IPS-15b (cell line): ENCODE data around the gene SHISA5.
"Not testable (repeated sequence)": the region's sequence is repeated elsewhere in the genome, so short reads cannot be mapped to it uniquely, and the experiment has no call there.

ENCODE experiments used
- H3K27me3 ChIP-seq: one replicate; pipeline ENCODE4 v1.6.1; 2013; ENCODE audit warnings: low read length; ENCODE audit not compliant: control insufficient read depth, insufficient read depth
- H3K36me3 ChIP-seq: one replicate; pipeline ENCODE4 v1.6.1; 2013; ENCODE audit warnings: low read length; ENCODE audit not compliant: control insufficient read depth, insufficient read depth
- H3K4me1 ChIP-seq: one replicate; pipeline ENCODE4 v1.6.1; 2013; ENCODE audit warnings: mild to moderate bottlenecking, low read length; ENCODE audit not compliant: control insufficient read depth, insufficient read depth
- H3K4me3 ChIP-seq: one replicate; pipeline ENCODE4 v1.5.1; 2013; ENCODE audit warnings: low read depth, low read length
- H3K9ac ChIP-seq: one replicate; pipeline ENCODE4 v1.6.1; 2013; ENCODE audit warnings: low read depth, mild to moderate bottlenecking, low read length
- H3K9me3 ChIP-seq: one replicate; pipeline ENCODE4 v1.6.1; 2013; ENCODE audit warnings: mild to moderate bottlenecking, low read length; ENCODE audit not compliant: control insufficient read depth, insufficient read depth

The SHISA5 gene

GRCh38 chr3:48536785-48537184 lies 32.8 kb upstream of the SHISA5 start:
- no peaks in the 10 kb centered on the region for H3K9me3 ChIP-seq
- H3K4me1 ChIP-seq, result no peaks in the 10 kb centered on the region
- H3K4me3 ChIP-seq, result no peak overlapping the region
- peaks cover 34% of the 10 kb centered on the region for H3K36me3 ChIP-seq
- no peaks in the 10 kb centered on the region for H3K27me3 ChIP-seq
- H3K9ac ChIP-seq, result no peak overlapping the region

GRCh38 chr3:48536116-48536515 lies 32.1 kb upstream of the SHISA5 start:
- Histone ChIP-seq H3K36me3 (peaks cover 34% of the 10 kb centered on the region), H3K9ac (no peak overlapping the region), H3K4me1 (no peaks in the 10 kb centered on the region), H3K27me3 (no peaks in the 10 kb centered on the region), H3K9me3 (no peaks in the 10 kb centered on the region), H3K4me3 (no peak overlapping the region)

GRCh38 chr3:48535578-48535977 lies 31.6 kb upstream of the SHISA5 start:
- Histone ChIP-seq H3K36me3 (peaks cover 37% of the 10 kb centered on the region), H3K4me1 (no peaks in the 10 kb centered on the region), H3K4me3 (no peak overlapping the region), H3K27me3 (no peaks in the 10 kb centered on the region), H3K9me3 (no peaks in the 10 kb centered on the region), H3K9ac (no peak overlapping the region)

- no peaks in the 10 kb centered on the region for H3K4me1 ChIP-seq
- no peaks in the 10 kb centered on the region for H3K9me3 ChIP-seq
- no peaks in the 10 kb centered on the region for H3K27me3 ChIP-seq
- H3K4me3 ChIP-seq, result no peak overlapping the region
- H3K9ac ChIP-seq, result no peak overlapping the region
- H3K36me3 ChIP-seq, result peaks cover 28% of the 10 kb centered on the region
Observed at GRCh38 chr3:48532977-48533337, 29.0 kb upstream of the SHISA5 start.

GRCh38 chr3:48532271-48532976 lies 28.4 kb upstream of the SHISA5 start:
- Histone ChIP-seq H3K4me3 (no peak overlapping the region), H3K9me3 (no peaks in the 10 kb centered on the region), H3K27me3 (no peaks in the 10 kb centered on the region), H3K36me3 (peaks cover 28% of the 10 kb centered on the region), H3K9ac (no peak overlapping the region), H3K4me1 (no peaks in the 10 kb centered on the region)

GRCh38 chr3:48530701-48531100 lies 26.7 kb upstream of the SHISA5 start:
- not testable (repeated sequence) for H3K4me3 ChIP-seq, H3K4me1 ChIP-seq, H3K27me3 ChIP-seq, H3K9ac ChIP-seq, H3K9me3 ChIP-seq
- H3K36me3 ChIP-seq, result peaks cover 16% of the 10 kb centered on the region

GRCh38 chr3:48528754-48529153 lies 24.8 kb upstream of the SHISA5 start:
- Histone ChIP-seq H3K27me3 (no peaks in the 10 kb centered on the region), H3K36me3 (peaks cover 12% of the 10 kb centered on the region), H3K9me3 (no peaks in the 10 kb centered on the region), H3K9ac (no peak overlapping the region), H3K4me1 (no peaks in the 10 kb centered on the region), H3K4me3 (no peak overlapping the region)

GRCh38 chr3:48528048-48528447 lies 24.1 kb upstream of the SHISA5 start:
- H3K4me1 ChIP-seq, result no peaks in the 10 kb centered on the region
- H3K9ac ChIP-seq, result no peak overlapping the region
- peaks cover 12% of the 10 kb centered on the region for H3K36me3 ChIP-seq
- no peak overlapping the region for H3K4me3 ChIP-seq
- no peaks in the 10 kb centered on the region for H3K9me3 ChIP-seq
- no peaks in the 10 kb centered on the region for H3K27me3 ChIP-seq

- no peaks in the 10 kb centered on the region for H3K4me1 ChIP-seq
- H3K9ac ChIP-seq, result no peak overlapping the region
- H3K4me3 ChIP-seq, result no peak overlapping the region
- no peaks in the 10 kb centered on the region for H3K9me3 ChIP-seq
- H3K36me3 ChIP-seq, result peaks cover 3% of the 10 kb centered on the region
- H3K27me3 ChIP-seq, result no peaks in the 10 kb centered on the region
Observed at GRCh38 chr3:48524970-48525369, 21.0 kb upstream of the SHISA5 start.

- H3K9me3 ChIP-seq, result no peaks in the 10 kb centered on the region
- H3K27me3 ChIP-seq, result no peaks in the 10 kb centered on the region
- peaks cover 3% of the 10 kb centered on the region for H3K36me3 ChIP-seq
- no peaks in the 10 kb centered on the region for H3K4me1 ChIP-seq
- no peak overlapping the region for H3K9ac ChIP-seq
- no peak overlapping the region for H3K4me3 ChIP-seq
Observed at GRCh38 chr3:48521635-48522034, 17.7 kb upstream of the SHISA5 start.

- Histone ChIP-seq H3K36me3 (no peaks in the 10 kb centered on the region), H3K9ac (no peak overlapping the region), H3K4me1 (no peaks in the 10 kb centered on the region), H3K27me3 (no peaks in the 10 kb centered on the region), H3K9me3 (no peaks in the 10 kb centered on the region), H3K4me3 (no peak overlapping the region)
Observed at GRCh38 chr3:48519277-48519643, 15.3 kb upstream of the SHISA5 start.

GRCh38 chr3:48518638-48519276 lies 14.8 kb upstream of the SHISA5 start:
- no peaks in the 10 kb centered on the region for H3K9me3 ChIP-seq
- no peaks in the 10 kb centered on the region for H3K4me1 ChIP-seq
- no peaks in the 10 kb centered on the region for H3K36me3 ChIP-seq
- no peak overlapping the region for H3K9ac ChIP-seq
- no peaks in the 10 kb centered on the region for H3K27me3 ChIP-seq
- no peak overlapping the region for H3K4me3 ChIP-seq
